Lower leg skin (tissue), 4 donors: ENCODE data around the gene SNX1. TPM values are rescaled to one million over a fixed set of nuclear protein-coding genes. Genes with fewer than 3 reads are reported as not detected.
A peak's percentile ranks its signal among the peaks of the same experiment; 100 is the strongest.

Experiments
- DNase-seq, 2 donors: peaks; one replicate each; pipeline ENCODE4 v3.0.0-alpha.2; 2019; ENCODE audit warnings: low spot score in 2 of 2
- H3K4me3 ChIP-seq: fragments of 200-600 bp; sonication (generic); 2 replicates; pipeline ENCODE4 v1.5.1; 2017; ENCODE audit warnings: mild to moderate bottlenecking, low read depth; ENCODE audit not compliant: poor library complexity, severe bottlenecking
- POLR2A ChIP-seq, 2 donors: fragments of 450-650 bp; IDR thresholded peaks; one replicate each; pipeline ENCODE4 v1.6.1; 2016 to 2017; ENCODE audit warnings: antibody characterized with exemption in 2 of 2, mild to moderate bottlenecking in 1 of 2, moderate library complexity in 1 of 2
- WGBS, 2 donors: methylation state at CpG; one replicate each; pipeline ENCODE4 v1.1.5; 2018; 5-methylcytosine and 5-hydroxymethylcytosine counted together
- intact Hi-C: fragments of 100-400 bp; cut with DNase I; formaldehyde crosslinking; loops from one replicate; pipeline ENCODE4 v1.15.0; 2023; ENCODE audit warnings: low total_unique reads
- total RNA-seq, 4 donors: library from RNA; depleted of rRNA; stranded (reverse); fragments of >200 nt; gene quantifications; one replicate each; pipeline ENCODE4 v1.1.0, GENCODE V29; 2016
- TF ChIP-seq, protein P1 (sequence below), 3 donors: fragments of 450-650 bp; IDR thresholded peaks; one replicate each; pipeline ENCODE4 v1.5.1; 2016; ENCODE audit warnings: antibody characterized with exemption in 3 of 3, mild to moderate bottlenecking in 3 of 3, moderate library complexity in 2 of 3

Gene SNX1
- total RNA-seq, 4 donors from 2014 or later: 51.3 to 94.9 (median 65.7) TPM

DNA sequence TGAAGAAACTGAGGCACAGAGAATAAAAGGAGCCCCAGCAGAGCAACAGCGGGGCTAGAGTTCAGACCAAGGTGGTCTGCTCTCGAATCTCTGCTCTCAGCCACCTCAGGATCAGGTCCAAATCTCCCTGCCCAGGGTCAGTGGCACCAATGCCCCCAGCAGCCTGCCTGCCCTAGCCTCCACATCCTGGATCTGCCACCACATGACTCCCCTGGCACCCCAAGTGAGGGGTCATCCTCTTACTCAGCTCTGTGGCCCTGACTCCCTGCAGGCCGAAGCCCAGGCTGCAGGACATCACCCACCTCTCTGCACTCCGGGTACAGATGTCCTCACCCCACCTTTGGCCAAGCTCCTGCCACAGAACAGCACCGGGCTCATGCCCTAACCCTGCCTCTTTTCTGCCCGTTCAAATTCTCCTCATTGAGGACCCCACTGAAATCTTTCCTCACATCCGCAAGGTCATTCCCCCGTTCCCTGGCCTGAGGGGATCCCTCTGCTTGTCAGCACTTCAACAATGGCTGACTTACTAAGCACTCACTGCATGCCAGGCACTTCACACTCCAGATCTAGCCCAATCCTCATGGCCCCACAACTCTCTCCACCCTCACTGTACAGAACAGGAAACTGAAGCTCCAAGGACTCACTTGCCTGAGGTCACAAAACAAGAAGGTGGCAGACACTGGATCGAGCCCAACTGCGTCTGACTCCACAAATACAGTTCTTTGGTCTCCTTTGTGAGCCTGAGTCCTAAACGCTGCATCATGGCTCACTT is 62.8 kb downstream of the SNX1 start:
- 82 to 85% methylated on average over 11 of the region's 11 CpGs for WGBS, 2 donors

DNA sequence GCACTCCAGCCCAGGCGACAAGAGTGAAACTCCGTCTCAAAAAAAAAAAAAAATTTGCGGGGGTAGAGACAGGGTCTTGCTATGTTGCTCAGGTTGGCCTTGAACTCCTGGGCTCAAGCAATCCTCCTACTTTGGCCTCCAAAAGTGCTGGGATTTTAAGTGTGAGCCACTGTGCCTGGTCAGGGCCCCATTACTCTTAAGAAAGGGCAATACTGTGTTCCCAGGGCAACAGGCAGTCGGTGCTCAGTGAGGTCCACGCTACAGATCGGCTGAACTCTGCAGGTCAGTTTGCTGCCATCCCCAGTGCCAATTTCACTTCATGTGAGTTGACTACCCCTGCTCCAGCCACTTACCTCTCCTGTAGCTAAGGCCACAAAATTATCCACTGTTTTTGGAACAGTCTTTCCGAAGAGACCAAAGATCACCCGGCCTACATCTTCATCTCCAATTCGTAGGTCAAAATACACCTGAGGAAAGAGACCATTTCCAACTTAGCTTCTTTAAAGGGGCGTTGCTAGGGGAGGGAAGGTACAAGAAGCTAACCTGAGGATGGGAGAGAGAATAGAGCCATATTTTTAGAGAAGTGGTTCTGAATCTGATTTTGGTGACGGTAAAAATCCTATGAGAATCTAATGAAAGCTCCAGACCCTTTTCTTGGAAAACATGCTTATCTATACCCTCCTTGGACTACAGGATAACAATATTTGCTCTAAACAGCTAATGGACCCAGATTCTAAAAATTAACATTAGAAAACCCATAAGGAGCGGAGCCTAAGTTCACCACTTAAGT is 66.1 kb downstream of the SNX1 start:
- WGBS, 2 donors: 50 to 53% methylated on average over 12 of the region's 12 CpGs
- peak overlapping the region; percentile 64 for H3K4me3 ChIP-seq
- DNase-seq: peak in 1 of 2 donors; percentile 76
- TF ChIP-seq POLR2A (IDR thresholded peaks at IDR 0.05): no peak
- TF ChIP-seq, protein P1, sequence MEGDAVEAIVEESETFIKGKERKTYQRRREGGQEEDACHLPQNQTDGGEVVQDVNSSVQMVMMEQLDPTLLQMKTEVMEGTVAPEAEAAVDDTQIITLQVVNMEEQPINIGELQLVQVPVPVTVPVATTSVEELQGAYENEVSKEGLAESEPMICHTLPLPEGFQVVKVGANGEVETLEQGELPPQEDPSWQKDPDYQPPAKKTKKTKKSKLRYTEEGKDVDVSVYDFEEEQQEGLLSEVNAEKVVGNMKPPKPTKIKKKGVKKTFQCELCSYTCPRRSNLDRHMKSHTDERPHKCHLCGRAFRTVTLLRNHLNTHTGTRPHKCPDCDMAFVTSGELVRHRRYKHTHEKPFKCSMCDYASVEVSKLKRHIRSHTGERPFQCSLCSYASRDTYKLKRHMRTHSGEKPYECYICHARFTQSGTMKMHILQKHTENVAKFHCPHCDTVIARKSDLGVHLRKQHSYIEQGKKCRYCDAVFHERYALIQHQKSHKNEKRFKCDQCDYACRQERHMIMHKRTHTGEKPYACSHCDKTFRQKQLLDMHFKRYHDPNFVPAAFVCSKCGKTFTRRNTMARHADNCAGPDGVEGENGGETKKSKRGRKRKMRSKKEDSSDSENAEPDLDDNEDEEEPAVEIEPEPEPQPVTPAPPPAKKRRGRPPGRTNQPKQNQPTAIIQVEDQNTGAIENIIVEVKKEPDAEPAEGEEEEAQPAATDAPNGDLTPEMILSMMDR (IDR thresholded peaks at IDR 0.05): no peak
- intact Hi-C loops: no loop called here

More for the DNA sequence above, 62.8 kb downstream of the SNX1 start:
- no peak for TF ChIP-seq POLR2A (IDR thresholded peaks at IDR 0.05)
- TF ChIP-seq, protein P1 (IDR thresholded peaks at IDR 0.05): no peak
- intact Hi-C loops: loop anchor here (5.0 to 10.0 kb wide), 2 partner anchors 64 to 411 kb away; partner anchors contain the start of genes CIAO2A and SNX1
- DNase-seq: peak in 1 of 2 donors; percentile 80
- H3K4me3 ChIP-seq: no peak overlapping the region

DNA sequence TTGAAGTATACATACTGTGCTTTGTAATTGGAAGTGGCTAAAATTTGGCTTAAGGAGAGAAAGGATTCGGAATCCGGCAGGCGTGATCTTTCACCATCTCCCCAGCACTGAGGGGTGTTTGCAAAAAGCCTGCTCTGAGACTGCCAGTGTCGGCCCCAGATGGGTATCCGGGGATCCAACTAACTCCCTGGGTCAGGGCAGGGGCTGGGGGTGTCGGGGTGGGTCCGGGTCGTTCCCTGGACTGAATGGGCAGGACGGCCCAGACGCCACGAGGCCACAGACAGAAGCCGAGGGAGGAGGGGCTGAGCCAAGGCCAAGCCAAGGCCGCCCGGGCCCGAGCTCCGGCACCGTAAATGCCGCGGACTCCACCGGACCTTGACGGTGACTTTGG is 66.7 kb downstream of the SNX1 start:
- peak overlapping the region; percentile 64 for H3K4me3 ChIP-seq
- 0% methylated on average over 21 of the region's 21 CpGs for WGBS, 2 donors
- intact Hi-C loops: no loop called here
- DNase-seq: no peak
- TF ChIP-seq POLR2A (IDR thresholded peaks at IDR 0.05): no peak
- TF ChIP-seq, protein P1 (IDR thresholded peaks at IDR 0.05): no peak

DNA sequence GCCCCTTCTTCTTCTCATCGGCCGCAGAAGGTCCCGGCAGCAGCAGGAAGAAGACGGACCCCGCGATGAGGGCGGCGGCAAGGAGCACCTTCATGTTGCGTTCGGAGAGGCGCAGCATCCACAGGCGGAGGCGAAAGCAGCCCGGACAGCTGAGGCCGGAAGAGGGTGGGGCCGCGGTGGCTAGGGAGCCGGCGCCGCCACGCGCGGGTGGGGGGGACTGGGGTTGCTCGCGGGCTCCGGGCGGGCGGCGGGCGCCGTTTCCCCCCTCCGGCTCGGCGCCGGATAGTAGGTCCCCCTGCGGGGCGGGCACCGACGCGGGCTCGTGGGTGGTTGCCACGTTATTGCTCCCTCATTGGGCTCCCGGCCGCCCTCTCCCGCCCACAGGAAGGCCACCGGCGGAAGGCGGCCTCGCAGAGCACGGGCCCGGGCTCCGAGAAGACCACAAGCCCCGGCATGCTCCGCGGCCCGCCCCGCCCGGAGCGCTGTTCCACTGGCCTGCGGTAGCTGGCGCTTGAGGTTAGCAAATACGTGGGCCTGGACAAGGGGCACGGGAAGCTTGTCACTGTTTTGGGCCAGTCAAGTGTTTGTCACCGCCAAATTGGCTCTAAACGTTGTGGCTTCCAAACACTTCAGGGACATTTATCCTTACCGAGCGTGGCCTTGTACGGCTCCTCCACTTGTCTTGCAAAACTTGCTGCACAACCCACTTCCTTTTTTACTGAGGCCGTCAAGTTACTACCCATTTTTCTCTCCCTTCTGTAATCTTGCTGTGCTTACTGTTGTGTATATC is 67.3 kb downstream of the SNX1 start, which contains the start of gene PPIB:
Gene PPIB, minus strand, starts transcription at position 154 of the 790 bp plus-strand sequence. Its CDS starts 36 bp downstream, at position 118.
- intact Hi-C loops: no loop called here
- 0 to 1% methylated on average over 10 to 21 of the region's 69 CpGs for WGBS, 2 donors

More for the DNA sequence above, 67.3 kb downstream of the SNX1 start, which contains the start of gene PPIB:
- peak; percentile 95 to 99 for DNase-seq
- TF ChIP-seq, protein P1 (IDR thresholded peaks at IDR 0.05): no peak
- TF ChIP-seq POLR2A (IDR thresholded peaks at IDR 0.05): no peak
- peak within 1 kb of the TSS; percentile 64 for H3K4me3 ChIP-seq
